SK-N-SH (cell line): ENCODE measurements around the gene GAB1. TPM values are rescaled to one million over a fixed set of nuclear protein-coding genes. Genes with fewer than 3 reads are reported as not detected.

ENCODE experiments used
- CTCF ChIA-PET: fragments of 300-600, 350-600 bp; formaldehyde crosslinking; extraction: SDS; loops from one replicate; lab custom pipeline; 2021; lab: Yijun Ruan, JAX
- POLR2A ChIA-PET: fragments of 350-600 bp; sonication (Branson Sonifier 250); formaldehyde crosslinking; extraction: SDS; loops from one replicate; lab custom pipeline; 2020; ENCODE audit warnings: antibody characterized with exemption, inconsistent platforms; lab: Yijun Ruan, JAX
- DNase-seq: peaks from one replicate; pipeline ENCODE4 v3.0.0; 2012
- H2AFZ ChIP-seq: fragments of 200-600 bp; sonication (generic); 2 replicates; pipeline ENCODE4 v1.8.1; 2016; ENCODE audit warnings: antibody characterized with exemption, mild to moderate bottlenecking, low read depth
- H3F3A ChIP-seq: fragments of 200-600 bp; sonication (generic); replicated peaks from 2 replicates; pipeline ENCODE3; 2016; ENCODE audit warnings: antibody characterized with exemption, mild to moderate bottlenecking; ENCODE audit not compliant: insufficient read depth
- H3K27ac ChIP-seq, 2 experiments: fragments of 200-500 bp in 1 of 2; fragments of 200-600 bp in 1 of 2; sonication (Bioruptor generic) in 1 of 2; sonication (generic), shearing (Covaris generic) in 1 of 2; 2 replicates each; pipeline versions ENCODE4 v1.5.1 to v1.6.1; 2014 to 2016; ENCODE audit warnings: low read depth in 2 of 2, inconsistent platforms in 1 of 2, low read length in 1 of 2, mild to moderate bottlenecking in 1 of 2, mixed read lengths in 1 of 2
- H3K27me3 ChIP-seq: fragments of 200-600 bp; sonication (generic), shearing (Covaris generic); 2 replicates; pipeline ENCODE4 v1.6.1; 2016; ENCODE audit warnings: mixed run types; ENCODE audit not compliant: insufficient read depth
- H3K36me3 ChIP-seq, 2 experiments: fragments of 200-500 bp in 1 of 2; fragments of 200-600 bp in 1 of 2; sonication (Bioruptor generic) in 1 of 2; sonication (generic) in 1 of 2; replicated peaks in 1 of 2; 2 replicates each; pipeline versions ENCODE3 to v1.5.1; 2014 to 2016; ENCODE audit warnings: low read length in 1 of 2, mild to moderate bottlenecking in 1 of 2; ENCODE audit not compliant: insufficient read depth in 2 of 2, control insufficient read depth in 1 of 2
- H3K4me1 ChIP-seq, 2 experiments: fragments of 200-500 bp in 1 of 2; fragments of 200-600 bp in 1 of 2; sonication (Bioruptor generic) in 1 of 2; sonication (generic), shearing (Covaris generic) in 1 of 2; 2 replicates each; pipeline versions ENCODE4 v1.5.1 to v1.6.1; 2014 to 2016; ENCODE audit warnings: low read depth in 1 of 2, low read length in 1 of 2, mixed run types in 1 of 2; ENCODE audit not compliant: insufficient read depth in 2 of 2, control insufficient read depth in 1 of 2
- H3K4me2 ChIP-seq: fragments of 200-600 bp; sonication (generic), shearing (Covaris generic); 2 replicates; pipeline ENCODE4 v1.6.1; 2017; ENCODE audit warnings: mixed run types
- H3K4me3 ChIP-seq, 2 experiments: fragments of 200-500 bp in 1 of 2; fragments of 200-600 bp in 1 of 2; sonication (Bioruptor generic) in 1 of 2; sonication (generic), shearing (Covaris generic) in 1 of 2; 2 replicates each; pipeline versions ENCODE4 v1.5.1 to v1.8.1; 2014 to 2016; ENCODE audit warnings: low read depth in 2 of 2, inconsistent platforms in 1 of 2, low read length in 1 of 2, mild to moderate bottlenecking in 1 of 2, mixed read lengths in 1 of 2, moderate library complexity in 1 of 2
- H3K79me2 ChIP-seq: fragments of 200-600 bp; sonication (generic); 2 replicates; pipeline ENCODE4 v1.8.1; 2017; ENCODE audit warnings: mild to moderate bottlenecking; ENCODE audit not compliant: insufficient read depth
- H3K9ac ChIP-seq: fragments of 200-600 bp; sonication (generic); 2 replicates; pipeline ENCODE4 v1.6.1; 2017; ENCODE audit warnings: mixed run types
- H3K9me2 ChIP-seq: fragments of 200-600 bp; sonication (generic); 2 replicates; pipeline ENCODE4 v1.6.1; 2017; ENCODE audit warnings: mixed run types
- H3K9me3 ChIP-seq: fragments of 200-600 bp; sonication (generic); 2 replicates; pipeline ENCODE4 v1.6.1; 2017; ENCODE audit warnings: mixed run types, mild to moderate bottlenecking, moderate library complexity
- H4K20me1 ChIP-seq: fragments of 200-600 bp; sonication (generic); 2 replicates; pipeline ENCODE4 v1.6.1; 2017; ENCODE audit warnings: mild to moderate bottlenecking, mixed run types; ENCODE audit not compliant: insufficient read depth
- ELF1 ChIP-seq: IDR thresholded peaks from 2 replicates; pipeline ENCODE4 v1.4.0; 2012
- FOXM1 ChIP-seq: IDR thresholded peaks from 2 replicates; pipeline ENCODE4 v1.4.0; 2012; ENCODE audit warnings: low read depth, mild to moderate bottlenecking
- GATA2 ChIP-seq: sonication (generic); formaldehyde crosslinking; IDR thresholded peaks from 2 replicates; pipeline ENCODE4 v1.5.0; 2020; ENCODE audit warnings: mild to moderate bottlenecking, missing genetic modification reagents
- JUND ChIP-seq: IDR thresholded peaks from 2 replicates; pipeline ENCODE4 v1.4.0; 2012
- NFIC ChIP-seq: IDR thresholded peaks from 2 replicates; pipeline ENCODE4 v1.4.0; 2012; ENCODE audit warnings: borderline replicate concordance
- RCOR1 ChIP-seq: fragments of 150-350 bp; IDR thresholded peaks from 2 replicates; pipeline ENCODE4 v1.6.1; 2017; ENCODE audit warnings: antibody characterized with exemption, low read length
- RFX5 ChIP-seq: IDR thresholded peaks from 2 replicates; pipeline ENCODE4 v1.6.1; 2012; ENCODE audit warnings: mild to moderate bottlenecking, improper control_type of control experiment, low read length
- SIN3A ChIP-seq: IDR thresholded peaks from 2 replicates; pipeline ENCODE4 v1.6.1; 2012; ENCODE audit warnings: low read depth, mild to moderate bottlenecking, low read length, moderate library complexity, borderline replicate concordance
- SMC3 ChIP-seq: IDR thresholded peaks from 2 replicates; pipeline ENCODE4 v1.6.1; 2012; ENCODE audit warnings: low read depth, low read length, improper control_type of control experiment
- TAF1 ChIP-seq: IDR thresholded peaks from 2 replicates; pipeline ENCODE4 v1.6.1; 2012; ENCODE audit warnings: low read depth, mild to moderate bottlenecking, low read length, moderate library complexity, borderline replicate concordance
- TEAD4 ChIP-seq: IDR thresholded peaks from 2 replicates; pipeline ENCODE4 v1.4.0; 2012; ENCODE audit warnings: mild to moderate bottlenecking, borderline replicate concordance; ENCODE audit not compliant: insufficient read depth
- WGBS: methylation state at CpG from one replicate; pipeline ENCODE4 v1.1.6; 2017; ENCODE audit warnings: low lambda C conversion rate; 5-methylcytosine and 5-hydroxymethylcytosine counted together
- polyA plus RNA-seq, 3 experiments: library from polyadenylated mRNA; depleted of rRNA; stranded (reverse); fragments of >200 nt; gene quantifications; 2 replicates each; pipeline ENCODE4 v1.2.3, GENCODE V29; 2012
- TF ChIP-seq, protein P1 (sequence below): IDR thresholded peaks from 2 replicates; pipeline ENCODE4; 2012

The GAB1 gene
- polyA plus RNA-seq, 1 of the 3 experiments (the other 2 are of a cell fraction), result 3.7 TPM

- no peaks in the 10 kb centered on the region for H3K9me3 ChIP-seq
- H3K9me2 ChIP-seq, result no peaks in the 10 kb centered on the region
- peaks cover 4% of the 10 kb centered on the region for H3F3A ChIP-seq
- no peak overlapping the region for H2AFZ ChIP-seq
- H3K27ac ChIP-seq, result no peak overlapping the region
- H3K4me2 ChIP-seq, result no peak overlapping the region
- DNase-seq, result no peak
- no peak overlapping the region for H3K9ac ChIP-seq
- no peaks in the 10 kb centered on the region; the same call in 1 of the 2 replicates for H4K20me1 ChIP-seq
- H3K27me3 ChIP-seq, result no peaks in the 10 kb centered on the region
- ChIA-PET POLR2A (no interaction called here), CTCF (interaction anchor here (2.0 kb wide), 1 partner anchor 10 kb away, joined by 4 read pairs; no protein-coding TSS in a partner anchor)
- peaks cover 29 to 52% of the 10 kb centered on the region in 2 experiments; a peak in 3 of 4 replicates for H3K4me1 ChIP-seq
- 98% methylated on average over 2 of the region's 2 CpGs for WGBS
- TF ChIP-seq TEAD4, result no peak
- no peak for TF ChIP-seq RFX5
- no peak for TF ChIP-seq FOXM1
- TF ChIP-seq JUND, result no peak
- TF ChIP-seq, protein P1, sequence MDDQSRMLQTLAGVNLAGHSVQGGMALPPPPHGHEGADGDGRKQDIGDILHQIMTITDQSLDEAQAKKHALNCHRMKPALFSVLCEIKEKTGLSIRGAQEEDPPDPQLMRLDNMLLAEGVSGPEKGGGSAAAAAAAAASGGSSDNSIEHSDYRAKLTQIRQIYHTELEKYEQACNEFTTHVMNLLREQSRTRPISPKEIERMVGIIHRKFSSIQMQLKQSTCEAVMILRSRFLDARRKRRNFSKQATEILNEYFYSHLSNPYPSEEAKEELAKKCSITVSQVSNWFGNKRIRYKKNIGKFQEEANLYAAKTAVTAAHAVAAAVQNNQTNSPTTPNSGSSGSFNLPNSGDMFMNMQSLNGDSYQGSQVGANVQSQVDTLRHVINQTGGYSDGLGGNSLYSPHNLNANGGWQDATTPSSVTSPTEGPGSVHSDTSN, result no peak
- TF ChIP-seq SMC3, result no peak
- TF ChIP-seq, all 33 proteins: peak for 0
- no peak overlapping the region for H3K4me3 ChIP-seq
- H3K36me3 ChIP-seq, result no peaks in the 10 kb centered on the region
- H3K79me2 ChIP-seq, result peaks cover 19% of the 10 kb centered on the region; the same call in 1 of the 2 replicates
Observed at GRCh38 chr4:143353797-143354196, 17.1 kb downstream of the GAB1 start.

GRCh38 chr4:143354990-143355389, 18.3 kb downstream of the GAB1 start:
- no peak overlapping the region for H2AFZ ChIP-seq
- no peaks in the 10 kb centered on the region for H3K36me3 ChIP-seq
- H3K27me3 ChIP-seq, result no peaks in the 10 kb centered on the region
- H3K9ac ChIP-seq, result no peak overlapping the region
- H4K20me1 ChIP-seq, result no peaks in the 10 kb centered on the region; the same call in 1 of the 2 replicates
- TF ChIP-seq NFIC (no peak), TAF1 (no peak), TEAD4 (no peak), GATA2 (CRISPR knock-in tag) (peak; percentile 54; the same call in 1 of the 2 replicates), SIN3A (no peak), RCOR1 (peak; percentile 34; the same call in 1 of the 2 replicates), ELF1 (no peak)
- H3K4me3 ChIP-seq, result no peak overlapping the region
- H3K9me2 ChIP-seq, result no peaks in the 10 kb centered on the region
- H3K9me3 ChIP-seq, result no peaks in the 10 kb centered on the region
- peaks cover 6% of the 10 kb centered on the region for H3F3A ChIP-seq
- H3K4me2 ChIP-seq, result no peak overlapping the region
- H3K4me1 ChIP-seq, result peaks cover 32 to 61% of the 10 kb centered on the region in 2 experiments; a peak in 3 of 4 replicates
- ChIA-PET CTCF (no interaction called here), POLR2A (interaction anchor here (0.6 to 1.0 kb wide), 2 partner anchors 20 to 38 kb away, joined by 3 read pairs; no protein-coding TSS in a partner anchor)
- H3K79me2 ChIP-seq, result peaks cover 26% of the 10 kb centered on the region; the same call in 1 of the 2 replicates
- DNase-seq, result peak; percentile 66
- H3K27ac ChIP-seq, result peak overlapping the region in 1 of 2 experiments; percentile 85; a peak in 2 of 4 replicates
- WGBS, result 40% methylated on average over 2 of the region's 2 CpGs
